ENCODE results near the gene USP35.

GRCh38 chr11:78139422-78140391 is 49.0 kb upstream of the USP35 start, which contains the start of gene ALG8:
- no peak for TF ChIP-seq EP300 (IDR thresholded peaks at IDR 0.05)
- TF ChIP-seq, protein P1, sequence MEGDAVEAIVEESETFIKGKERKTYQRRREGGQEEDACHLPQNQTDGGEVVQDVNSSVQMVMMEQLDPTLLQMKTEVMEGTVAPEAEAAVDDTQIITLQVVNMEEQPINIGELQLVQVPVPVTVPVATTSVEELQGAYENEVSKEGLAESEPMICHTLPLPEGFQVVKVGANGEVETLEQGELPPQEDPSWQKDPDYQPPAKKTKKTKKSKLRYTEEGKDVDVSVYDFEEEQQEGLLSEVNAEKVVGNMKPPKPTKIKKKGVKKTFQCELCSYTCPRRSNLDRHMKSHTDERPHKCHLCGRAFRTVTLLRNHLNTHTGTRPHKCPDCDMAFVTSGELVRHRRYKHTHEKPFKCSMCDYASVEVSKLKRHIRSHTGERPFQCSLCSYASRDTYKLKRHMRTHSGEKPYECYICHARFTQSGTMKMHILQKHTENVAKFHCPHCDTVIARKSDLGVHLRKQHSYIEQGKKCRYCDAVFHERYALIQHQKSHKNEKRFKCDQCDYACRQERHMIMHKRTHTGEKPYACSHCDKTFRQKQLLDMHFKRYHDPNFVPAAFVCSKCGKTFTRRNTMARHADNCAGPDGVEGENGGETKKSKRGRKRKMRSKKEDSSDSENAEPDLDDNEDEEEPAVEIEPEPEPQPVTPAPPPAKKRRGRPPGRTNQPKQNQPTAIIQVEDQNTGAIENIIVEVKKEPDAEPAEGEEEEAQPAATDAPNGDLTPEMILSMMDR (IDR thresholded peaks at IDR 0.05): no peak
